ENCODE data around the gene FEZF1.
A peak's percentile ranks its signal among the peaks of the same experiment; 100 is the strongest.

Gene FEZF1

DNA sequence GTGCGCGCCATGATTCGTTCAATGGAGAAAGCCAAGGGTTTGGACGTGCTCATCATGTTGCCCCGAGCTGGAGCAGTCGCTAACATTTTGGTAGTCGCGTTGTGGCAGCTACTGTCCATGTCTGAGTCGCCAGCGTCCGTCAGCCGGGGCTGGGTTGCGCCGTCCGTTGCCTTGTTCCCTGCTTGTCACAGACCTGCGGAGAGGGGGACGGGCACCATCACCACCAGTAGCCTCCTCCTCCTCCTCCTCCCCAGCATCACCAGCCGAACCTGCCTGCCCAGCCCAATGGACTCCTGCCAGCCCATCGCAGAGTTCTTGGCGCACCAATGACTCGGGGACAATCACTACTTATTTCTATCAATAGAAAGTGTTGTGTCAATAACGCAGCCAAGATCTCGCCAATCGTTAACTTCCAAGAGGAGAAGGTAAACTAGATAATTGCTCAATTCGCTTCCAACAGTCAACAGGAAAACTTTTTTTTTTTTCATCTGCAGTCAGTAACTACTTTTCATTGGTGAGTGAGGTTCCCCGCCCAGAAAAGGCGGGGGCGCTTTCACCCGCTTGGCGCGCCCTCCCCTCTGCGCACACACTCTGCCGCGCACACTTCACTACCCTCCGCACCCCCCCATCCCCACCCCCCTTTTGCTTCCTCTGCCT is at the start of gene FEZF1:
Gene FEZF1 (minus strand): TSS at position 432 of the 657 bp plus-strand sequence. CDS start 313 bp downstream, at position 119.
- Mint-ChIP-seq H3K27ac (peak within 1 kb of the TSS; percentile 28), H3K9me3 (no peaks in the 10 kb centered on the region), H3K4me1 (no peaks in the 10 kb centered on the region), H3K4me3 (no peak within 1 kb of the TSS), H3K27me3 (peaks cover 88% of the 10 kb centered on the region), H3K36me3 (peaks cover 3% of the 10 kb centered on the region)
- CTCF ChIA-PET: no interaction called here
- no peak for DNase-seq

DNA sequence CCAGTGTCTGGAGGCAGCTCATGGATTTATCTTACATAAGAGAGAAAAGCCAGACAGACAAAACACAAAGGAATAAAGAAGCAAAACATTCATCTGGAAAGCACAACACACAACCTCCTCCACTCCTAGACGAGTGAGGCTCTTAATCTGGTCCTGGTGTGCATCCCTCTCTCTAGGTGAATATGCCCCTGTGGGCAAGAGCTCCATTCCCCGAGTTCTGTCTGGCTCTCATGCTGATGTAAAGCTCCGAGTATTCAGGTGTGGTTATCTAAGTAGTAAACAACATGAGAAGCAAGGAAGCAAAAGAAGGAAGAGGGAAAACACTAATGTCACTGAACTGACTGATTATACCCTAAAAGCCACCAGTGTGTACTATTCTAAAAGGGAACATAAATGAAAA is 47.9 kb upstream of the FEZF1 start:
- no peaks in the 10 kb centered on the region for H3K4me1 Mint-ChIP-seq

DNA sequence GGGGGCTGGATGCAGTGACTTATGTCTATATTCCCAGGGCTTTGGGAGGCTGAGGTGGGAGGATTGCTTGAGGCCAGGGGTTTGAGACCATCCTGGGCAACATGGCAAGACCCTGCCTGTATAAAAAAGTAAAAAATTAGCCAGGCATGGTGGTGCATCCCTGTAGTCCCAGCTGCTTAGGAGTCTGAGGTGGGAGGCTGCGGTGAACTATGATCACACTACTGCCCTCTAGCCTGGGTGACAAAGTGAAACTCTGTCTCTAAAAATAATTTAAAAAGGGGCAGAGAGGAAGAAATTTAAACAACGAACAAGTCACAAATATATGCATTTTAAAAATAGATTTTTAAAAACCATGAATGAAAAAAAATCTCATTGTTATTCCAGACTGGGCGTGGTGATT is 46.2 kb upstream of the FEZF1 start:
- no peaks in the 10 kb centered on the region for H3K9me3 Mint-ChIP-seq
- CTCF ChIA-PET: no interaction called here
- no peak overlapping the region for H3K27ac Mint-ChIP-seq
- H3K4me1 Mint-ChIP-seq: no peaks in the 10 kb centered on the region
- no peaks in the 10 kb centered on the region for H3K27me3 Mint-ChIP-seq
- no peak overlapping the region for H3K4me3 Mint-ChIP-seq
- H3K36me3 Mint-ChIP-seq: no peaks in the 10 kb centered on the region
- no peak for DNase-seq

More for the DNA sequence above, 47.9 kb upstream of the FEZF1 start:
- DNase-seq: no peak
- H3K36me3 Mint-ChIP-seq: no peaks in the 10 kb centered on the region
- H3K4me3 Mint-ChIP-seq: no peak overlapping the region
- CTCF ChIA-PET: no interaction called here
- no peaks in the 10 kb centered on the region for H3K27me3 Mint-ChIP-seq
- no peak overlapping the region for H3K27ac Mint-ChIP-seq
- no peaks in the 10 kb centered on the region for H3K9me3 Mint-ChIP-seq

DNA sequence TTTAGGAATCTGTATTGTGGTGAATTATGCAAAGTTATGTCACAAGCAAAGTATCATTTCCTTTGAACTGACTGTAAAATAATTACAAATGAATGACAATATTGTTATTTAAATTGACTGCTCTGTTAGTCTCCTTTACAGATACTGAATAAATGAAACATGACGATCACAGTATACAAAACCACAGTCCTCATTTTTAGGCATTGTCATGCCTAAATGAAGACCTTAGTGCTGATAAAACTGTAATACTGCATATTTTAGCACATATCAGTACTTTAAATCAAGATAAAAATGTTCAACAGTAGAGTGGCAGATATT is 39.7 kb upstream of the FEZF1 start:
- H3K27ac Mint-ChIP-seq: no peak overlapping the region
- DNase-seq: no peak
- no peaks in the 10 kb centered on the region for H3K27me3 Mint-ChIP-seq
- CTCF ChIA-PET: no interaction called here
- H3K4me3 Mint-ChIP-seq: no peak overlapping the region
- H3K36me3 Mint-ChIP-seq: no peaks in the 10 kb centered on the region
- H3K9me3 Mint-ChIP-seq: no peaks in the 10 kb centered on the region
- H3K4me1 Mint-ChIP-seq: no peaks in the 10 kb centered on the region

DNA sequence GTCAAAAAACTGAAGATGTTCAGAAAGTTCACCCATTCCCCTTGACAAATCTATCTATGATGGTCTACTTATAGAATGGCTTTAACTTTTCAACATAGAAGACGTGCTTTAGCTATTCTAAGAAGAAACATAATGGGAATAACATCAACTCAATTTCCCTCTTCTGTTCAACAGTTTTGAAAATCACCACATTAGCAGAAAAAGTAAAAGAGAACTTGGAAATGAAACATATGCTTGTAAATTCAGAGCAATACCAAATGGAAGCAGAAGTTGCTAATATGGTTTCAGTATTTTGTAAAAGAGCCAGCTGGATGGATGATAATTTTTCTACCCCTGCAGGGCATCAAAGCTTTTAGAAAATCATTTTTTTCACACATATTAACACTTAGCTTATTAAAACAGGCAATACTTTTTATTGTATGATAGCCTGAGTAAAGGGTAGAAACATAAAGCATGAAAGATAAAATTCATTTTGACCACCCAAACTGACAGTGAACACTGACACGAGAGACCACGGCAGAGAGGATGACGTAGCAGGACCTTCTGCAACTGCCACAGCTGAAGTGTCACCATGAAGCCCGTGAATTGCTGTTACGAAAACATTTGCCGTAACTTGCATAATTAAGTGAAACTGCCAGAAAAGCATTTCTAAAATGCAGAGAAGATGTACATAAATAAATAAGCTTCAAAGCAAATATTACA is 39.2 kb upstream of the FEZF1 start:
- CTCF ChIA-PET: no interaction called here
- H3K9me3 Mint-ChIP-seq: no peaks in the 10 kb centered on the region

DNA sequence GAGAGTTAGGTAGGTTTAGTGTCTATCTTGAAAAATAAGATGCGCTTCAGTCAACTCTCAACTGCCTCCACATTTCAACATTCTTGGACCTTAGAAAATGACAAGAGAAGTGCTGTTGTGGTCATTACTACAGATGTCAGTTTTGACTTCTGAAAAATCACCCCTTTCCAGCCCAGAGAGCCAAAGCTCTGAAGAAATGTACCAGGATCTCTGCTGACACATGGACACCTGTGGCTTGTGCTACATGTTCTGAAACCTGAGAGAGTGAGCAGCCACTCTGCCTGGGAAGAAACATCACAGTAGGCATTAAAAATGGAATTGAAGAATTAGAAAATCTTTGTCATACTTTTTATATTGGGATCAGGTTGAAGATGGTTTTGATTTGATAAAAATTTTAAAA is 35.9 kb upstream of the FEZF1 start:
- CTCF ChIA-PET: no interaction called here
- no peaks in the 10 kb centered on the region for H3K9me3 Mint-ChIP-seq
- H3K4me1 Mint-ChIP-seq: no peaks in the 10 kb centered on the region
- H3K36me3 Mint-ChIP-seq: no peaks in the 10 kb centered on the region
- H3K27ac Mint-ChIP-seq: no peak overlapping the region
- no peaks in the 10 kb centered on the region for H3K27me3 Mint-ChIP-seq
- DNase-seq: no peak
- H3K4me3 Mint-ChIP-seq: no peak overlapping the region

More for the DNA sequence above, 39.2 kb upstream of the FEZF1 start:
- Mint-ChIP-seq H3K4me3 (no peak overlapping the region), H3K36me3 (no peaks in the 10 kb centered on the region), H3K27me3 (no peaks in the 10 kb centered on the region), H3K4me1 (no peaks in the 10 kb centered on the region), H3K27ac (no peak overlapping the region)
- DNase-seq: no peak

DNA sequence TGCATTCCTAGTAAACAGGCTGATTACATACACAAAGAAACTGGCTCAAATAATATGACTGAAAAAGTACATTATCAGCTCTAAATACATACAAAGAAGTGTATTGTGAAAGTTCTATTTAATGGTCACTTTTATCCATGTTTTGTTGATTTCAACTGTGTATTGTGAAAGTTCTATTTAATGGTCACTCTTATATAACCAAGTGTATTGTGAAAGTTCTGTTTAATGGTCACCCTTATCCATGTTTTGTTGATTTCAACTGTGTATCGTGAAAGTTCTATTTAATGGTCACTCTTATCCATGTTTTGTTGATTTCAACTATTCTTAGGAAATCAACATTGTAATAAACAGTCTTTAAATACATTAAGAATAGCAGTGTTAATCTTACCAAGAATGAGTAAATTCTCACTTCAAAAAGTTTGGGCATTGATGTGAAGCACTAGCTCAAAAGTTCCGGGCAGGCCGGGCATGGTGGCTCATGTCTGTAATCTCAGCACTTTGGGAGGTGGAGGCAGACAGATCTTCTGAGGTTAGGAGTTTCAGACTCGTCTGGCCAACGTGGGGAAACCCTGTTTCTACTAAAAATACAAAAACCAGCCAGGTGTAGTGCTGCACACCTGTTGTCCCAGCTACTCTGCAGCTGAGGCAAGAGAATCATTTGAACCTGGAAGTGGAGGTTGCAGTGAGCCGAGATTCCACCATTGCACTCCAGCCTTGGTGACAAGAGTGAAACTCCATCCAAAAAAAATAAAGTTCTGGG is 34.8 kb upstream of the FEZF1 start:
- no peak overlapping the region for H3K4me3 Mint-ChIP-seq
- no peak for DNase-seq
- H3K27me3 Mint-ChIP-seq: no peaks in the 10 kb centered on the region
- H3K9me3 Mint-ChIP-seq: no peaks in the 10 kb centered on the region
- no peaks in the 10 kb centered on the region for H3K4me1 Mint-ChIP-seq
- H3K36me3 Mint-ChIP-seq: no peaks in the 10 kb centered on the region
- CTCF ChIA-PET: no interaction called here
- H3K27ac Mint-ChIP-seq: no peak overlapping the region

DNA sequence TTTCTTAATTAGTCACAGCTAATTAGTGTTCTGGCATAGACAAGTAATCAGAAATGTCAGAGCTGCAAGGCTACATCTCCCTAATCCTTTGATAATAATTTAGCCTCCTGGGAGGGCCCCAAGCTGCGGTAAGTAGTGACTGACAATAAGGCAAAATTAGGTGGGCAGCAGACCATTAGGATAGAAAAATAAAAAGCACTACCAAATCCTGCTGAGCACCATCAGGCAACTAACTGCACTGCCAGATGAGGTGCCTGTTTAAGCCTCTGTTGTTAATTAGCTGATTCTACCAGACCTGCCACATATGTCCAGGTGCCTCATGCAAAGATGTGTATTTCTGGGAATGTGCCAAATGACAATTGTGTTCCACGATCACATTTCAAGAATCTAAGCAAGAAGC is 32.5 kb upstream of the FEZF1 start:
- no peak for DNase-seq
- H3K27me3 Mint-ChIP-seq: no peaks in the 10 kb centered on the region
- no peaks in the 10 kb centered on the region for H3K4me1 Mint-ChIP-seq
- no peak overlapping the region for H3K27ac Mint-ChIP-seq
- CTCF ChIA-PET: no interaction called here
- no peak overlapping the region for H3K4me3 Mint-ChIP-seq
- H3K9me3 Mint-ChIP-seq: no peaks in the 10 kb centered on the region
- no peaks in the 10 kb centered on the region for H3K36me3 Mint-ChIP-seq

DNA sequence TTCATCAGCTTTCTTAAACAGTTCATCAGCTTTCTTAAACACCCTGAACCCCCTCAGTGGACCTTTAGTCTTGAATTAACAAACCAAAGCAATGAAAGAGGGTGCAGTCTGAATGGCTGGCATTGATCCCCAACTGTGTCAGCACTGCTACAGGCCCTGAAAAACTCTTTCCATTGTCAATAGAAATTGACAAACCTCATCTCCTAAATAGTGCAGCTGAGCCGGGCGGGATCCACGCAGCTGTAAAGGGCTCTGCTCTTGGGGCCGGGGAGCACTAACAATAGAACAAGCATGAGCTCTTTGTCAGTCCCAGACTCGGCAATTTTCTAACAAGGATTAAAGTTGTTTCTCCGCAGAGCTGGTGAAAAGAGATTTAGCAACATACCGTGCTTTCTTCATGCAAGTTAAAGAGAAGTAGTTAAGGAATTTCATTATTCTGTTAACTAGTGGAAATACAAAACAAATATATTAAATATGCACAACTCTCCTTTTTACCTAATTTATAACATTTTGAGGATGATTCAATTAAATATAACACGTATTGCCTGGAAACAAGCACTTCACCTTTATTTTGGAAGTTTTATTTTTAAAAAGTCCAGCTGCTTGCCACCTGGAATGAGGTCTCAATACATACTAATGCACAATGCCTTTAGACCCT is 24.7 kb upstream of the FEZF1 start:
- CTCF ChIA-PET: no interaction called here
- DNase-seq: no peak
- H3K27me3 Mint-ChIP-seq: no peaks in the 10 kb centered on the region
- no peaks in the 10 kb centered on the region for H3K4me1 Mint-ChIP-seq
- no peak overlapping the region for H3K4me3 Mint-ChIP-seq
- H3K9me3 Mint-ChIP-seq: no peaks in the 10 kb centered on the region
- H3K36me3 Mint-ChIP-seq: no peaks in the 10 kb centered on the region
- no peak overlapping the region for H3K27ac Mint-ChIP-seq

DNA sequence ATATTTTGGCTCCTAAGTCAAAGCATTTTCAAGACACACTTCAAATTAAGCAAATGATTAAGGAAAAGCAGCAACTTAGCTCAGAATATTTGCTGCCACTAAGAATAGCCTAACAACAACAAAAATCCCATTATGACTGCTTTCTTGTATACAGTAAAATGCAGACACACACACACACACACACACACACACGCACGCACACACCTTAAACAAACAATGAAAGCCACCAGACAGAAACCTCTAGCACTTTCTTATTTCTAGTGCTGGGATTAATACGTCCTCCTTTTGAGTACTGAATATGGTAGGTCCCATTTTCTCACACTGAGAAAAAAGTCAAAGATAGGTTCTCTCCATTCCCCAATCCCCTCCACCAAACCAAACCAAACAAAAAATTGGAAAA is 23.4 kb upstream of the FEZF1 start:
- Mint-ChIP-seq H3K36me3 (no peaks in the 10 kb centered on the region), H3K27ac (no peak overlapping the region), H3K9me3 (no peaks in the 10 kb centered on the region), H3K4me1 (no peaks in the 10 kb centered on the region), H3K27me3 (no peaks in the 10 kb centered on the region), H3K4me3 (no peak overlapping the region)
- no peak for DNase-seq
- CTCF ChIA-PET: no interaction called here

DNA sequence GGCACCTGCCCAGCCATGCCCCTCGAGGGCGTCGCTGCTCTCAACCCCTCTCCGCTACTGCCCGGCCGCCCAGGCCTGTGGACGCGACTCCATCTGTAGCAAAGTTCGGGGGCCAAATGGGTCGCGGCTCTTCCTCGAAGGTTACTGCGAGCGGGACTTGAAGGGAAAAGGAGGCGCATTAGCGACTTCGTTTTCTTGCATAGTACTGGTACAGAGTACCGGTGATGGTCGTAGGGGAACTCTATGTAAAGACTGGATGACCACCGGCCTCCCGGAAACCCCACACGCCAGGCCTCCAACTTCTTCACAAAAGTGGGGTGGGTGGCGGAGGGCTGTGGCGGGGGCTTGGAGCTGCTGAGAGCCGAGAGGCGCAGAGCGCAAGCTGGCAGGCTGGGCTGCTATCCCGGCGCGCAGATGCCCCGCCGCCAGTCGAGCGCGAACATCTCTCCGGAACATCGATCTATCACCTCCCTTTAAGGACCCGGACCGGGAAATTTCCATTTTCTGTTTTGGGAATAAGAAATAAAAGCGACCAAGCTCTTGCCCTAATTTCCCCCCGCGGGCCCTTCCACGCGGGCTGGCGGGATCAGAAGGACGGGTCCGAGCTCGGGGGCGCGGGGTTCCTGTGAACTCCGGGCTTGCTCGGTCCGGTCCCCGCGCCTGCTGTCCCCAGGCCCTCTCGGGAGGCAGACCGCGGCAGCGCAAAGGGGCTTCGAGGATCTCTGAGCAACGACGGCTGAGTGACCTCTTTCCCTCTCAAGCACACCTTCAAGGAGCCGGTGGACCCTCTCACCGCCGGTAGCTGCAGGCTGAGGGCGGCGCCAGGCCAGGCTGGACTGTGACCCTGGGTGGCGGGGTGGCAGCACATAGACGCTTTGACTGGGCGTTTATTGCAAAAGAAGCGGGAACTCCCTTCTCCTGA is 12.2 kb upstream of the FEZF1 start:
- CTCF ChIA-PET: no interaction called here
- no peaks in the 10 kb centered on the region for H3K9me3 Mint-ChIP-seq
- DNase-seq: no peak
- no peaks in the 10 kb centered on the region for H3K4me1 Mint-ChIP-seq
- H3K4me3 Mint-ChIP-seq: no peak overlapping the region
- H3K27ac Mint-ChIP-seq: no peak overlapping the region
- H3K36me3 Mint-ChIP-seq: no peaks in the 10 kb centered on the region
- peaks cover 51% of the 10 kb centered on the region for H3K27me3 Mint-ChIP-seq

DNA sequence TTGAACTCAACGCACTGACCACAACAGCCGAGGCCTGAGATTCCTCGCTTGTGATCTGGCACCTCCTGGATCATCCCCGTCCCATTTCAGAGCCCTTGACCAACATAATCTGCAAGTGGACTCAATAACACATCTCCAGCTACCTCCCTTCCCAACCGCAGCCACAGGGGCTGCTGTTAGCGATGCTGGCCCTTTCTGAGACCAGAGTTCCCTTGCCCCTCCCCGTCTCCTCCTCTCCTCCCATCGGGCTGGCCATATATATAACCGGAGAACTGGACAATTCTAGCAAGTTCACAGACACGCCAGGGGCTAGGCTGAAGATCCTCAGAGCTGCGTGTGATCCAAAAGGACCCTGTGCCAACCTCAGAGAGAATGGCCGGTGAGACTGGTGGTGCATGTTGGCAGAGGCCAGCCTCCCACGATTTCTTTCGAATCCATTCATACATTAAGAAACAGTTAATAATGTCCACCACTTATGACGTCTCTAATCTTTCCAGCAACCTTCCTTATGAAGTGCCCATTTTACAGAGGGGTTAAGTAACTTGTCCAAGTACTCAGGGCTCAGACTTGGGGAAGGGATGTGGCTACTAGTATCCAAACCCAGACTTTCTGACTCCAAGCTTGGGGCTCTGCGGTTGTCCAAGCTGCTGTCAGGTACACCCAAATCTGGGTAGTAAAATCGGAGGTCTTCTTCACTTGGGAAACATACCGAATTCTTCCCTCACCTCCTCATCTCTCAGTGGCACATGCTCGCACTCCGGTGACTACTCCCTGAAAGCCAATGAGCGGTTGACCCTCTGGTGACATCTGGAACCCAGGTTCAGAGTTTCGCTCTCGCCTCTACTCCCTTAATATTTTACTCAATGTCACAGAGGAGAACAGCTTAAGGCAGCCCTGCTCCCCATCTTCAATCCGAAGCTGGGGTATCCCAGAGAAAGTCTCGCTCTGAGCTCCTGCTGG is 11.2 kb upstream of the FEZF1 start:
- H3K9me3 Mint-ChIP-seq: no peaks in the 10 kb centered on the region
- no peak for DNase-seq
- H3K27ac Mint-ChIP-seq: peak overlapping the region; percentile 35
- H3K4me1 Mint-ChIP-seq: peaks cover 3% of the 10 kb centered on the region
- H3K36me3 Mint-ChIP-seq: peaks cover 3% of the 10 kb centered on the region
- H3K4me3 Mint-ChIP-seq: no peak overlapping the region
- CTCF ChIA-PET: no interaction called here
- peaks cover 60% of the 10 kb centered on the region for H3K27me3 Mint-ChIP-seq

DNA sequence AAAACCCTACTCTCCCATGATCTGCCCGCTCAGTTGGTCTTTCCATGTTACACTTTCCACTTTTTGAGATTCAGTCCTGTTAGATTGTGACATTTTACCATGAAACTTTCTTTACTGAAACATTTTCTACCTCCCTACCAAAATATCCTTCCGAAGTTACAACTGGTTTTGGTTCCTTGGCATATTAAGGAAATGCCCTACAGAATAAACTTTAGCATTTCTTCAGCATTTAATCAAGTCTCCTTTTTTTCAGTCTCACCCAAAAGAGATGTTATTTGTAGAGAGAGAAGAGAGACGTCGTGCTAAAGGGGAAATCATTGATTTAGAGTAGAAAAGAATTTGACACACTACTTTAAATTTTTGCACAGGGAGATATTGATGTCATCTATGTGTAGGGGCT is 9.7 kb upstream of the FEZF1 start:
- Mint-ChIP-seq H3K36me3 (peaks cover 3% of the 10 kb centered on the region), H3K27me3 (peaks cover 75% of the 10 kb centered on the region), H3K4me1 (peaks cover 3% of the 10 kb centered on the region), H3K27ac (no peak overlapping the region), H3K9me3 (no peaks in the 10 kb centered on the region), H3K4me3 (no peak overlapping the region)
- CTCF ChIA-PET: no interaction called here
- no peak for DNase-seq

Measured in activated naive CD4-positive, alpha-beta T cell treated with anti-CD3 and anti-CD28 coated beads, Interleukin-2, amount 10 ng/mL, durations not matched to agents 7 days and 5 days (primary cell).